Bladder microvascular endothelial cell (primary cell): ENCODE measurements around the gene BCS1L. TPM values are rescaled to one million over a fixed set of nuclear protein-coding genes. Genes with fewer than 3 reads are reported as not detected.

ENCODE experiments used
- total RNA-seq: library from RNA; depleted of rRNA; stranded (reverse); fragments of >200 nt; gene quantifications from 2 replicates; pipeline ENCODE4 v1.2.3, GENCODE V29; 2014

The BCS1L gene, protein sequence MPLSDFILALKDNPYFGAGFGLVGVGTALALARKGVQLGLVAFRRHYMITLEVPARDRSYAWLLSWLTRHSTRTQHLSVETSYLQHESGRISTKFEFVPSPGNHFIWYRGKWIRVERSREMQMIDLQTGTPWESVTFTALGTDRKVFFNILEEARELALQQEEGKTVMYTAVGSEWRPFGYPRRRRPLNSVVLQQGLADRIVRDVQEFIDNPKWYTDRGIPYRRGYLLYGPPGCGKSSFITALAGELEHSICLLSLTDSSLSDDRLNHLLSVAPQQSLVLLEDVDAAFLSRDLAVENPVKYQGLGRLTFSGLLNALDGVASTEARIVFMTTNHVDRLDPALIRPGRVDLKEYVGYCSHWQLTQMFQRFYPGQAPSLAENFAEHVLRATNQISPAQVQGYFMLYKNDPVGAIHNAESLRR
- total RNA-seq, result 33.8 and 42.5 TPM in 2 replicates

DNA sequence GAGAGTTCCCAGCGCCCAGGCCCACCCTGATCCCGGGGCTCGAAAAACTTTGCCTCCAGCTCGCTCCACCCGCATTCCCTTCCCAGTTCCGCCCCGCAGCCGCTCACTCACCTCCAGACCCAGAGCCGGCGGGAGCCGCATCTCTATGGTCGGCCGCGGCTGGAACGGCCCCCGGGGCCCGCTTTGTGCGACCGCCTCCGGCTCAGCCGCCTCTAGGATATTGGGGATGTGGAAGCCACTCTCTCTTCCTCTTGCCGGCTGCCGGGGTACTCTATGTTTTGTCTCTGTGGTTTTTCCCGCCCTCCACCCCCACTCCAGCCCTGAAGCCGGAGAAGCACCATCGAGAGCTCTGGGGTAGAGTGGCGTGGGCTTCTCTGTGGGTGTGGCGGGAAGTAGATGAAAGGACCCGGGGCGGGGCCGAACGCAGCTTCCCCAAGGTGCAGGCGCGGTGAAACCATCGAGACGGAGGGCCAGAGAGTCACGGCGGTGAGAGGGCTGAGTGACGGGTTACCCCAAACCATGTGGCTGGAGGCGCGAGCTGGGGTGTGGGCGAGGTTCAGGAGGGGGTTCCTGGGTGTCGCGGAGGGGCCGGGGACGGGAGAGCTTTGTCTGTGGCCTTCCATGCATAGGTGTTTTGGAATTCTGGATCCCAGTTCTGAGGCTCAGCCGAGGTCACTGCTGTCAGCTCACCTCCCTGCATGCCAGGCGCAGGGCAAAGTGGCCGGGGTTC is at the start of gene BCS1L, which contains the start of gene ZNF142:
TSS of gene BCS1L (plus strand) at position 426 of the 730 bp plus-strand sequence. CDS start 1,305 bp downstream, outside the sequence.
TSS of gene ZNF142 (minus strand) at position 366 of the 730 bp plus-strand sequence. CDS start 3,194 bp downstream, outside the sequence.

DNA sequence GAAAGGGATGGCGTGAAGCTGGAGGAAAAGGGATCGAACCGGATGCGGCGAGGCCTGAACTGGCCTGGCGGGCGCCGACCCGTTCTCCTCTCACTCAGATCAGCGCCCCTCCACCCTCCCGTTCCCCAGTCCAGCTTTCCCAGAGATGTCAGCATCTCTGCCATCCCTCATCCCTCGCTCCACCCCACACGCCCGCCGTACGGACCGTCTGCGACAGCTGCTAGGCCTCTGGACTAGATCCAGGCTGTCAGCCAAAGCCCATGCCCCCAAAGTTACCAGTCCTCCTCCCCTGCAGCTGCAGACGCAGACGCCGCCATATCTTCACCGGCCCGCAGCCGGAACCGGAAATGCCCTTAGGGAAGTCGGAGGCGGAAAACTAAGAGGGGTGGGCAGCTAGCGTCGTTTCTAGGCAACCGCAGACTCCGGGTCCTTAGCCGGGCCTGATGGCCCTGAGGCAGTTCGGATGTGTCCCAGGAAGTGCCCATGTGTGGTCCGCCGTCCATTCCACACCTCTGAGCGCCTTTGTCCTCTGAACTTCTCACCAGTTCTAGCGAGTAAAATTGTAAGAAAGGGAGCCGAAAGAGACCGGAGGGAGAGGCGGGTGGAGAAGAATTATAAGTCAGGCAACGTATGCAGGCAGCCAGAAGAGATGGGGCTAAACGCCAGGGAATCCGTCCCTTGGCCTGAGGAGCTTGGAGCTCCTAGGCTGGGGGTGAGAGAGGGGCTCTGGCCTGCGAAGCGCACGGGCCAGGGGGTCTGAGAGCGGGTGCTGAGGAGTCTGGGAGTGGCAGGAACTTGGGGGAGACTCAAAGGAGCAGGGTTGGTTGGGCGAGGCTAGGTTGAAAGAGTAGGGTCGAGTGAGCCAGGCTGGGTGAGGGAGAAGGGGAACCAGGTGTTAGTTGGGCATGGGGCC is 12.4 kb downstream of the BCS1L start, which contains the start of the genes RNF25 and STK36:
TSS of gene RNF25 (minus strand) at position 349 of the 913 bp plus-strand sequence. CDS start at position 317, 32 bp downstream.
TSS of gene STK36 (plus strand) at position 433 of the 913 bp plus-strand sequence. CDS start 744 bp downstream, outside the sequence.

DNA sequence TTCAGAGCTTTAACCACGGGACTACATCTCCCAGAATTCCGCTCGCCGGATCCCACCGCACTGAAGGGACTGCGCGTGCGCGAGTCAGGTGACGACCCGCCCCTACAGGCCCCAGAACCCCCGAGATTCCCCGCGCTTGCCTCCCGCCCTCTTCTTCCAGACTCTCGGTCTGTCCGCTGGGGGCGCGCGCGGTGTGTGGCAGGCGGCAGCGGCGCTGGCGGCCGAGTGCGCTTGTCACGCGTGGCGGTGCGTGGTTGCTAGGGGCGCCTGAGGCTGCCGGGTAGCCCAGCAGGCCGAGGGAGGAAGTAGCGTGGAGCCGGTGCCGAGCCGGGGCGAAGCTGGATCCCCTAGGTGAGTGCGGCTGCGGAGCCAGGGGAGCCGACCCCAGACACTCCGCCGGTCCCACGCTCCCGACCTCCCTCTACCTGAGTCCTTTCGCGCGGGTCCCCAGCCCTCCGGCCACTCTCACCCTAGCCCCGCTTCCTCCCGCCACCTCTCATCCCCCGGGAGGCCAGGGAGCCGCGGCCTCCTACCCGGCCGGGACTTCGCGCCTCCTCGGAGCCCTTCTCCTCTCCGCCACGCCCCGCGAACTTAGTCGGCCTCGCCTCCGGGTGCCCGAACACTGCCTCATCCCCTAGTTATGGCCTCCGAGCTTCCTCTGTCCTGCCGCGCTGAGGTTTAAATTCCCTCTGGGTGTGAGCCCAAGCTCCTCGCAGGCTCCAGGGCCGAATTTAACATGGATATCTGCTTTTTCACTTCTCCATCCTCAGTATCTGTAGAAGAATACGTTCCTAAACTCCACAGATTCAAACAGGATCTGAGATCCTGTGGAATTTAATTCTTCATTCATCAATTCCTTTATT is 51.4 kb downstream of the BCS1L start, which contains the start of gene TTLL4:
TSS of gene TTLL4 (plus strand) at position 149 of the 863 bp plus-strand sequence. CDS start 26,842 bp downstream, outside the sequence.

Other genes starting within 250 kb of the BCS1L start
- 0.06 TPM in 1 of 2 replicates, not detected in the other for gene VIL1, start 240.6 kb upstream of the BCS1L start, total RNA-seq
- gene USP37, start 91.3 kb upstream of the BCS1L start, total RNA-seq, result 8.1 and 15.1 TPM in 2 replicates
- gene CNOT9, start 90.8 kb upstream of the BCS1L start, total RNA-seq, result 32.7 and 54.7 TPM in 2 replicates
- gene PLCD4, start 51.8 kb upstream of the BCS1L start, total RNA-seq, result 0.32 and 1.5 TPM in 2 replicates
- gene ZNF142, start 60 bp upstream of the BCS1L start, total RNA-seq, result 4.0 and 10.2 TPM in 2 replicates
- gene RNF25, start 12.3 kb downstream of the BCS1L start, total RNA-seq, result 25.4 and 37.7 TPM in 2 replicates
- 6.6 and 21.6 TPM in 2 replicates for gene STK36, start 12.4 kb downstream of the BCS1L start, total RNA-seq
- 4.4 and 12.0 TPM in 2 replicates for gene TTLL4, start 51.2 kb downstream of the BCS1L start, total RNA-seq
- 5.5 and 23.7 TPM in 2 replicates for gene CYP27A1, start 122.5 kb downstream of the BCS1L start, total RNA-seq
- gene PRKAG3, start 172.1 kb downstream of the BCS1L start, total RNA-seq, result not detected in 2 replicates
- gene WNT6, start 200.1 kb downstream of the BCS1L start, total RNA-seq, result not detected in 2 replicates
- not detected in 2 replicates for gene WNT10A, start 221.2 kb downstream of the BCS1L start, total RNA-seq